Measurements from ENCODE around the gene B4GALT5. TPM values are rescaled to one million over a fixed set of nuclear protein-coding genes. Genes with fewer than 3 reads are reported as not detected.
A peak's percentile ranks its signal among the peaks of the same experiment; 100 is the strongest.

B4GALT5 gene
- total RNA-seq, 3 donors from 2014 or later (not counting 1 experiment from before 2014, with no cell fraction given), result 15.5 to 29.1 (median 28.6) TPM

GRCh38 chr20:49661560-49662329, 51.9 kb downstream of the B4GALT5 start:
- ATAC-seq, result peak; percentile 62 to 79 (median 74)
- 50% methylated on average over 6 of the region's 8 CpGs for WGBS (ENCODE audit: insufficient coverage)
- Mint-ChIP-seq H3K27ac (peak overlapping the region in 1 of 2 donors; percentile 82), H3K9me3 (no peaks in the 10 kb centered on the region), H3K4me3 (peak overlapping the region; percentile 40), H3K36me3 (no peaks in the 10 kb centered on the region), H3K4me1 (peaks cover 53 to 55% of the 10 kb centered on the region in 2 donors), H3K27me3 (ENCODE audit: low read depth in 2 of 2) (no peaks in the 10 kb centered on the region)
- peaks cover 19% of the 10 kb centered on the region for H3K4me1 ChIP-seq (ENCODE audit: control insufficient read depth, insufficient read depth, low read length)
- intact Hi-C loops (cut with micrococcal nuclease), result loop anchor here (10.0 kb wide), 2 partner anchors 387 to 453 kb away; partner anchors contain the start of genes UBE2V1 and ZNFX1
- no peaks in the 10 kb centered on the region for H3K36me3 ChIP-seq (ENCODE audit: control insufficient read depth, insufficient read depth, low read length)
- peak overlapping the region; percentile 68 for H3K27ac ChIP-seq (ENCODE audit: low read length)
- DNase-seq, result peak in 1 of 2 donors; percentile 37
- no peak for TF ChIP-seq CTCF (IDR thresholded peaks at IDR 0.05)
- no peaks in the 10 kb centered on the region for H3K27me3 ChIP-seq (ENCODE audit: control insufficient read depth, insufficient read depth, low read length)
- H3K9me3 ChIP-seq (ENCODE audit: control insufficient read depth, insufficient read depth, low read length), result no peaks in the 10 kb centered on the region
- H3K4me3 ChIP-seq (ENCODE audit: low read length), result no peak overlapping the region

- H3K27ac ChIP-seq (ENCODE audit: low read length), result no peak overlapping the region
- H3K4me1 ChIP-seq (ENCODE audit: control insufficient read depth, insufficient read depth, low read length), result peaks cover 19% of the 10 kb centered on the region
- peak overlapping the region in 1 of 2 donors; percentile 15 for H3K27ac Mint-ChIP-seq
Measured at GRCh38 chr20:49660912-49661311, 52.8 kb downstream of the B4GALT5 start.

GRCh38 chr20:49659056-49659455, 54.6 kb downstream of the B4GALT5 start:
- Histone ChIP-seq H3K9me3 (ENCODE audit: control insufficient read depth, insufficient read depth, low read length) (no peaks in the 10 kb centered on the region), H3K27ac (ENCODE audit: low read length) (no peak overlapping the region), H3K27me3 (ENCODE audit: control insufficient read depth, insufficient read depth, low read length) (no peaks in the 10 kb centered on the region), H3K4me3 (ENCODE audit: low read length) (no peak overlapping the region), H3K36me3 (ENCODE audit: control insufficient read depth, insufficient read depth, low read length) (peaks cover 10% of the 10 kb centered on the region), H3K4me1 (ENCODE audit: control insufficient read depth, insufficient read depth, low read length) (peaks cover 19% of the 10 kb centered on the region)
- H3K36me3 Mint-ChIP-seq, result peaks cover 13% of the 10 kb centered on the region
- H3K27ac Mint-ChIP-seq, result no peak overlapping the region
- WGBS (ENCODE audit: insufficient coverage), result 81% methylated on average over 3 of the region's 3 CpGs
- no peaks in the 10 kb centered on the region for H3K27me3 Mint-ChIP-seq (ENCODE audit: low read depth in 2 of 2)
- H3K4me3 Mint-ChIP-seq, result no peak overlapping the region
- H3K9me3 Mint-ChIP-seq, result no peaks in the 10 kb centered on the region
- peaks cover 40 to 49% of the 10 kb centered on the region in 2 donors for H3K4me1 Mint-ChIP-seq
- DNase-seq, result no peak
- ATAC-seq, result no peak
- no peak for TF ChIP-seq CTCF (IDR thresholded peaks at IDR 0.05)
- intact Hi-C loops (cut with micrococcal nuclease), result no loop called here

More at GRCh38 chr20:49660912-49661311, 52.8 kb downstream of the B4GALT5 start:
- Mint-ChIP-seq H3K4me3 (no peak overlapping the region), H3K4me1 (peaks cover 48 to 55% of the 10 kb centered on the region in 2 donors), H3K27me3 (ENCODE audit: low read depth in 2 of 2) (no peaks in the 10 kb centered on the region), H3K9me3 (no peaks in the 10 kb centered on the region), H3K36me3 (peaks cover 6% of the 10 kb centered on the region)
- DNase-seq (no peak), ATAC-seq (no peak)
- Histone ChIP-seq H3K9me3 (ENCODE audit: control insufficient read depth, insufficient read depth, low read length) (no peaks in the 10 kb centered on the region), H3K27me3 (ENCODE audit: control insufficient read depth, insufficient read depth, low read length) (no peaks in the 10 kb centered on the region), H3K36me3 (ENCODE audit: control insufficient read depth, insufficient read depth, low read length) (peaks cover 5% of the 10 kb centered on the region), H3K4me3 (ENCODE audit: low read length) (no peak overlapping the region)
- 95% methylated on average over 5 of the region's 5 CpGs for WGBS (ENCODE audit: insufficient coverage)
- no peak for TF ChIP-seq CTCF (IDR thresholded peaks at IDR 0.05)
- intact Hi-C loops (cut with micrococcal nuclease), result loop anchor here (10.0 kb wide), 2 partner anchors 386 to 454 kb away; partner anchors contain the start of genes UBE2V1 and ZNFX1

All from natural killer cell (primary cell).